Gastrocnemius medialis (tissue), 4 donors: ENCODE data around the gene ISCA1. TPM values are rescaled to one million over a fixed set of nuclear protein-coding genes. Genes with fewer than 3 reads are reported as not detected.

Experiments
- ATAC-seq, 2 donors: fragments of 150-250 bp; one replicate each; pipeline ENCODE4 v1.9.1; 2016
- DNase-seq, 2 donors: peaks; one replicate each; pipeline ENCODE4 v3.0.0-alpha.2; 2019
- H3K27ac ChIP-seq, 4 donors: fragments of 200-600 bp; sonication (generic); 1 replicate in 1 of 4; 2 replicates in 3 of 4; pipeline ENCODE4 v1.5.1; 2016 to 2018; ENCODE audit warnings: mild to moderate bottlenecking in 2 of 4, moderate library complexity in 1 of 4
- H3K27me3 ChIP-seq, 3 donors: fragments of 200-600 bp; sonication (generic) in 2 of 3; 1 replicate in 1 of 3; 2 replicates in 2 of 3; pipeline versions ENCODE4 v1.5.1 to v1.6.0; 2016 to 2019; ENCODE audit warnings: mild to moderate bottlenecking in 1 of 3, moderate library complexity in 1 of 3
- H3K36me3 ChIP-seq, 2 donors: fragments of 200-600 bp; sonication (generic) in 1 of 2; one replicate each; pipeline ENCODE4 v1.5.1; 2017 to 2018
- H3K4me1 ChIP-seq, 2 donors: fragments of 200-600 bp; sonication (generic) in 1 of 2; one replicate each; pipeline ENCODE4 v1.5.1; 2016 to 2017; ENCODE audit warnings: mild to moderate bottlenecking in 2 of 2
- H3K4me3 ChIP-seq, 4 donors: fragments of 200-600 bp; sonication (generic) in 3 of 4; 1 replicate in 1 of 4; 2 replicates in 3 of 4; pipeline ENCODE4 v1.5.1; 2016 to 2019; ENCODE audit warnings: mild to moderate bottlenecking in 2 of 4
- H3K9me3 ChIP-seq, 3 donors: fragments of 200-600 bp; sonication (generic) in 2 of 3; 1 replicate in 1 of 3; 2 replicates in 2 of 3; pipeline ENCODE4 v1.5.1; 2016 to 2019
- POLR2A ChIP-seq, 2 donors: fragments of 450-650 bp; IDR thresholded peaks; one replicate each; pipeline ENCODE4 v1.6.1; 2017; ENCODE audit warnings: antibody characterized with exemption in 2 of 2, mild to moderate bottlenecking in 2 of 2, moderate library complexity in 2 of 2
- in situ Hi-C, 4 donors: fragments of 200-750 bp; cut with MboI; loops; one replicate each; pipeline versions ENCODE4 v1.15.0 to v1.8.0; 2017; ENCODE audit warnings: low sequenced_read_pairs in 4 of 4
- intact Hi-C: fragments of 100-400 bp; cut with DNase I; formaldehyde crosslinking; loops from one replicate; pipeline ENCODE4 v1.15.1; 2023; ENCODE audit warnings: low total_unique reads
- total RNA-seq, 4 donors: library from RNA; depleted of rRNA; stranded (reverse); fragments of >200 nt; gene quantifications; one replicate each; pipeline versions ENCODE4 v1.1.0 to v1.2.3, GENCODE V29; 2016
- TF ChIP-seq, protein P1 (sequence below), 5 experiments: fragments of 450-650 bp in 3 of 5; fragments of 200-600 bp in 2 of 5; sonication (generic) in 2 of 5; IDR thresholded peaks in 4 of 5; conservative IDR thresholded peaks in 1 of 5; 1 replicate in 4 of 5; 2 replicates in 1 of 5; pipeline ENCODE4 v1.5.1; 2016 to 2019; ENCODE audit warnings: antibody characterized with exemption in 5 of 5, mild to moderate bottlenecking in 3 of 5, moderate library complexity in 3 of 5

The ISCA1 gene
- total RNA-seq, 4 donors from 2014 or later, result 59.8 to 115 (median 89.9) TPM

DNA sequence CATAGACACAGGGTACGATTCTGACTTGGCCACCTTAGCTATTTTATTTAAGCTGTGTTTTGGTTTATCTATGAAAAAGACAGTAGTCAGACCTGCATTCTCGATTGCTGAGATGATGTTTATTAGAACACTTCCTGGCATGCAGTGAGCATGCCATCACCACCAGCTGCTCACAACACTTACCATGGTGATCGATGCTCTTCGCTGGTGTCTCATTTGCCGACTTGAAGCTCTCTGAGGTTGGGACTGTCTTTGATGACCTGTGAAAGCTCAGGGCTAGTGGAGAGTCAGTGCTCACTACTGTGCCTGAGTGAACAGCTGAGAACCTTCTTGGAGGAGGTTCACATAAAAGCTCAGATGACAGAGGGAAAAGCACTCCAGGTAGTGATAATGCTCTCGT lies 18.5 kb downstream of the ISCA1 start:
- ATAC-seq, result no peak

DNA sequence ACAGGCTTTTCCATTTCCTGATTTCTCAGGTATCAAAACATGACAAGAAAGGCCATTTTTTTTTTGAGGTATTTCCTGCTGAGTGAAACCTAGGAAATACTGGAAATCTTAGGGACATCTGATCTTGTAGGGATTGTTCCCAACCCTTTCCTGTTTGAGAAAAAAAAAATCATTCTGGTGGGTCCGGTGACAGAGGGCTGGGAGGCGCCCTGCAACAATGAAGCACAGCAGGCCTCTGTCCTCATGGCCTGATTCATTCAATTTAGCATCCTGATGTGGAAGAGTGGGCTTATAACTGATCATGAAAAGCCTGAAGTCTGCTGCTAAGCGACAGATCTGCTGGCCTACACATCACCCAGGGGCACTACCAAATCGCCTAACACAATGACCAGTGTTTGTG lies 19.8 kb downstream of the ISCA1 start:
- in situ Hi-C loops, result no loop called here
- TF ChIP-seq, protein P1, sequence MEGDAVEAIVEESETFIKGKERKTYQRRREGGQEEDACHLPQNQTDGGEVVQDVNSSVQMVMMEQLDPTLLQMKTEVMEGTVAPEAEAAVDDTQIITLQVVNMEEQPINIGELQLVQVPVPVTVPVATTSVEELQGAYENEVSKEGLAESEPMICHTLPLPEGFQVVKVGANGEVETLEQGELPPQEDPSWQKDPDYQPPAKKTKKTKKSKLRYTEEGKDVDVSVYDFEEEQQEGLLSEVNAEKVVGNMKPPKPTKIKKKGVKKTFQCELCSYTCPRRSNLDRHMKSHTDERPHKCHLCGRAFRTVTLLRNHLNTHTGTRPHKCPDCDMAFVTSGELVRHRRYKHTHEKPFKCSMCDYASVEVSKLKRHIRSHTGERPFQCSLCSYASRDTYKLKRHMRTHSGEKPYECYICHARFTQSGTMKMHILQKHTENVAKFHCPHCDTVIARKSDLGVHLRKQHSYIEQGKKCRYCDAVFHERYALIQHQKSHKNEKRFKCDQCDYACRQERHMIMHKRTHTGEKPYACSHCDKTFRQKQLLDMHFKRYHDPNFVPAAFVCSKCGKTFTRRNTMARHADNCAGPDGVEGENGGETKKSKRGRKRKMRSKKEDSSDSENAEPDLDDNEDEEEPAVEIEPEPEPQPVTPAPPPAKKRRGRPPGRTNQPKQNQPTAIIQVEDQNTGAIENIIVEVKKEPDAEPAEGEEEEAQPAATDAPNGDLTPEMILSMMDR (IDR thresholded peaks at IDR 0.05 in 4 of 5, conservative IDR thresholded peaks at IDR 0.05 in 1 of 5), result no peak
- no peak for TF ChIP-seq POLR2A (IDR thresholded peaks at IDR 0.05)

More for the DNA sequence above, 18.5 kb downstream of the ISCA1 start:
- TF ChIP-seq, protein P1 (IDR thresholded peaks at IDR 0.05 in 4 of 5, conservative IDR thresholded peaks at IDR 0.05 in 1 of 5), result no peak
- H3K4me3 ChIP-seq, result no peak overlapping the region
- intact Hi-C loops (no loop called here), in situ Hi-C loops (no loop called here)
- H3K27me3 ChIP-seq, result no peaks in the 10 kb centered on the region
- no peak overlapping the region for H3K27ac ChIP-seq
- H3K4me1 ChIP-seq, result peaks cover 0 to 8% of the 10 kb centered on the region in 2 donors
- DNase-seq, result no peak
- no peaks in the 10 kb centered on the region for H3K9me3 ChIP-seq
- H3K36me3 ChIP-seq, result peaks cover 0 to 29% of the 10 kb centered on the region in 2 donors

DNA sequence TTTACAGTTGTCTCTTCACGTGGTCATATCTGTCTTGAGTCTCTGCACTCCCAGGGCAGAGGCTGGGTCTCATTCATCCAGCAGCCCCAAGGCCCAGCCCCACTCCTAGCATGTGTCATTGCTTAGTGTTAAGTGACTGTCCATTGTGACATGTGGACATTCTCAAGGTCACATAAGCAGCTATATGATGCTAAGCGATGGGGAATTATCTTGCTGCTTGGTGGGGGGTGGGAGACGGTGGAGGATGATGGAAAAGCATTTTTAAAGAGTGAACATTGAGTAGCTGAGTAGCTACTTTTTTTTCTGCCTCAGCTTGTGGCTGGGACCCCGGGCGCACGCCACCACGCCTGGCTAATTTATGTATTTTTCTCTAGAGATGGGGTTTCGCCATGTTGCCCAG lies 22.8 kb downstream of the ISCA1 start, which contains the start of gene C9orf153:
Gene C9orf153 (minus strand): TSS at position 101 of the 400 bp plus-strand sequence. CDS start 30,054 bp downstream, outside the sequence.
- H3K27me3 ChIP-seq, result no peaks in the 10 kb centered on the region
- no peaks in the 10 kb centered on the region for H3K9me3 ChIP-seq
- peaks cover 0 to 23% of the 10 kb centered on the region in 2 donors for H3K36me3 ChIP-seq

More for the DNA sequence above, 19.8 kb downstream of the ISCA1 start:
- no peak overlapping the region for H3K4me3 ChIP-seq
- no peaks in the 10 kb centered on the region for H3K27me3 ChIP-seq
- H3K4me1 ChIP-seq, result peaks cover 0 to 8% of the 10 kb centered on the region in 2 donors
- intact Hi-C loops, result no loop called here
- H3K36me3 ChIP-seq, result peaks cover 0 to 29% of the 10 kb centered on the region in 2 donors
- H3K27ac ChIP-seq, result no peak overlapping the region
- H3K9me3 ChIP-seq, result no peaks in the 10 kb centered on the region
- DNase-seq, result no peak
- no peak for ATAC-seq

DNA sequence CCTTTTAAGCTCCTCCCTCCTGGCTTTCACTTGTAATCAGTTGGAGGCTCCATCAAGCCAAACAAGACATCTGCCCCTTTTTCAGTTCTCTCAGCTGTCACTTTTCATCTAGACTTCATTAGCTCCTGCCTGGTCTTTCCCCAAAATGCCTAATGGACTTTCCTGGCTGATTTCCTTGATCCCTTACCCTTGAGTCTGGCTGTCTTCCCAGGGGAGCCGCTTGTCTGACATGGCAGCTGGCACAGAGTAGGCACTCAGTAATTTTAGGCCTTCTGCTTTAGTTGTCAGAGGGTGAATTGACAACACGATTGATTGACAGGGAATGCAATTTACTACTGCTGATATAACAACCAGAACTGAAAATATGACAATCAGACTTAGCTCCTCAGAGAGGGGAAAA lies 24.9 kb downstream of the ISCA1 start:
- H3K4me3 ChIP-seq, result no peak overlapping the region
- no peaks in the 10 kb centered on the region for H3K4me1 ChIP-seq
- no peaks in the 10 kb centered on the region for H3K9me3 ChIP-seq
- peaks cover 0 to 5% of the 10 kb centered on the region in 2 donors for H3K36me3 ChIP-seq
- in situ Hi-C loops (no loop called here), intact Hi-C loops (no loop called here)
- DNase-seq (no peak), ATAC-seq (no peak)
- TF ChIP-seq POLR2A (IDR thresholded peaks at IDR 0.05), result no peak
- TF ChIP-seq, protein P1 (IDR thresholded peaks at IDR 0.05 in 4 of 5, conservative IDR thresholded peaks at IDR 0.05 in 1 of 5), result no peak
- H3K27ac ChIP-seq, result no peak overlapping the region
- no peaks in the 10 kb centered on the region for H3K27me3 ChIP-seq

More for the DNA sequence above, 22.8 kb downstream of the ISCA1 start, which contains the start of gene C9orf153:
- intact Hi-C loops (no loop called here), in situ Hi-C loops (no loop called here)
- DNase-seq (no peak), ATAC-seq (no peak)
- H3K27ac ChIP-seq, result no peak within 1 kb of the TSS
- H3K4me3 ChIP-seq, result no peak within 1 kb of the TSS
- peaks cover 0 to 8% of the 10 kb centered on the region in 2 donors for H3K4me1 ChIP-seq
- TF ChIP-seq, protein P1 (IDR thresholded peaks at IDR 0.05 in 4 of 5, conservative IDR thresholded peaks at IDR 0.05 in 1 of 5), result no peak
- TF ChIP-seq POLR2A (IDR thresholded peaks at IDR 0.05), result no peak

DNA sequence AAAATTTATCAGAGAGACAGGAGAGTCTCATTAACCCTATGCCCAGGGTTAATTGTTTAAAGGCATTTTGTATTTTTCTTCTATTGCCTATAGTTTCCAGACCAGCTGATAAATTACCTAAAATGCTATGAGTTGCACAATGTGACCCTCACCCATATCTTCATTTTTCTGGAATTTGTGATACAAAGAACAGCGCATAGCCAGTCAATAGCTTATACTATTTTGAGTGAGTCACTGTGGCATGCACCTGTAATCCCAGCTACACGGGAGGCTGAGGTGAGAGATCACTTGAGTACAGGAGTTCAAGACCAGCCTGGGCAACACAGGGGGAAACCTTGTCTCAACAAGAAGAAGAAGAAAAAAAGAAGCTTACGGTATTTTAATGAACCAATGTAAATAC lies 25.7 kb downstream of the ISCA1 start:
- no peaks in the 10 kb centered on the region for H3K36me3 ChIP-seq
- no peak overlapping the region for H3K4me3 ChIP-seq
- intact Hi-C loops, result no loop called here
- H3K9me3 ChIP-seq, result no peaks in the 10 kb centered on the region
- ATAC-seq (no peak), DNase-seq (no peak)
- in situ Hi-C loops, result no loop called here
- H3K27ac ChIP-seq, result no peak overlapping the region
- no peak for TF ChIP-seq POLR2A (IDR thresholded peaks at IDR 0.05)
- TF ChIP-seq, protein P1 (IDR thresholded peaks at IDR 0.05 in 4 of 5, conservative IDR thresholded peaks at IDR 0.05 in 1 of 5), result no peak
- no peaks in the 10 kb centered on the region for H3K27me3 ChIP-seq
- no peaks in the 10 kb centered on the region for H3K4me1 ChIP-seq
